Breast epithelium (tissue), 4 donors: ENCODE data around the gene AMN1. TPM values are rescaled to one million over a fixed set of nuclear protein-coding genes. Genes with fewer than 3 reads are reported as not detected.

Experiments used
- DNase-seq, 2 donors: peaks; one replicate each; pipeline ENCODE4 v3.0.0-alpha.2; 2019; ENCODE audit warnings: low spot score in 2 of 2
- H3K27ac ChIP-seq, 2 donors: fragments of 200-600 bp; sonication (generic) in 1 of 2; one replicate each; pipeline ENCODE4 v1.5.1; 2016 to 2019; ENCODE audit warnings: mild to moderate bottlenecking in 1 of 2
- H3K27me3 ChIP-seq, 2 donors: fragments of 200-600 bp; sonication (generic) in 1 of 2; one replicate each; pipeline versions ENCODE4 v1.5.1 to v1.6.0; 2017 to 2019; ENCODE audit warnings: control low read depth in 1 of 2, mild to moderate bottlenecking in 1 of 2
- H3K36me3 ChIP-seq: fragments of 200-600 bp; one replicate; pipeline ENCODE4 v1.5.1; 2019
- H3K4me1 ChIP-seq, 2 donors: fragments of 200-600 bp; sonication (generic); one replicate each; pipeline ENCODE4 v1.5.1; 2016 to 2019; ENCODE audit warnings: control low read depth in 1 of 2
- H3K4me3 ChIP-seq, 3 donors: fragments of 200-600 bp; sonication (generic); 1 replicate in 2 of 3; 2 replicates in 1 of 3; pipeline ENCODE4 v1.5.1; 2016 to 2019; ENCODE audit warnings: mild to moderate bottlenecking in 3 of 3, moderate library complexity in 2 of 3
- H3K9me3 ChIP-seq, 2 donors: fragments of 200-600 bp; sonication (generic) in 1 of 2; one replicate each; pipeline ENCODE4 v1.5.1; 2016 to 2019; ENCODE audit warnings: control low read depth in 1 of 2
- CTCF ChIP-seq, 3 donors: fragments of 450-650 bp; IDR thresholded peaks; one replicate each; pipeline ENCODE4 v1.5.1; 2016 to 2017; ENCODE audit warnings: antibody characterized with exemption in 3 of 3, mild to moderate bottlenecking in 3 of 3, moderate library complexity in 3 of 3
- POLR2A ChIP-seq: fragments of 450-650 bp; IDR thresholded peaks from one replicate; pipeline ENCODE4 v1.6.1; 2016; ENCODE audit warnings: antibody characterized with exemption, mild to moderate bottlenecking, moderate library complexity
- POLR2AphosphoS5 ChIP-seq, 3 donors: sonication (generic); formaldehyde crosslinking; IDR thresholded peaks; one replicate each; pipeline ENCODE4 v1.6.1; 2017; ENCODE audit warnings: antibody characterized with exemption in 3 of 3
- intact Hi-C: fragments of 100-400 bp; cut with DNase I; formaldehyde crosslinking; loops from one replicate; pipeline ENCODE4 v1.15.1; 2023; ENCODE audit warnings: low total_unique reads
- total RNA-seq, 3 donors: library from RNA; depleted of rRNA; stranded (reverse); fragments of >200 nt; gene quantifications; one replicate each; pipeline ENCODE4 v1.1.0, GENCODE V29; 2016

Gene AMN1
- total RNA-seq, 3 donors from 2014 or later, result 10.9 to 23.7 (median 16.4) TPM

- Histone ChIP-seq H3K27ac (peak overlapping the region in 1 of 2 donors; percentile 50), H3K4me1 (no peaks in the 10 kb centered on the region), H3K4me3 (peak overlapping the region; percentile 26 to 56 (median 42)), H3K36me3 (no peaks in the 10 kb centered on the region), H3K27me3 (no peaks in the 10 kb centered on the region), H3K9me3 (no peaks in the 10 kb centered on the region)
- TF ChIP-seq POLR2A, result no peak
- TF ChIP-seq POLR2AphosphoS5 (IDR thresholded peaks at IDR 0.05), result no peak
- TF ChIP-seq CTCF (IDR thresholded peaks at IDR 0.05), result no peak
- intact Hi-C loops, result no loop called here
- no peak for DNase-seq
Measured at GRCh38 chr12:31651893-31652521, 76.8 kb downstream of the AMN1 start.

- TF ChIP-seq CTCF (IDR thresholded peaks at IDR 0.05) (no peak), POLR2A (no peak), POLR2AphosphoS5 (IDR thresholded peaks at IDR 0.05) (no peak)
- H3K36me3 ChIP-seq, result no peaks in the 10 kb centered on the region
- H3K27me3 ChIP-seq, result no peaks in the 10 kb centered on the region
- H3K4me1 ChIP-seq, result no peaks in the 10 kb centered on the region
- no peaks in the 10 kb centered on the region for H3K9me3 ChIP-seq
- H3K4me3 ChIP-seq, result peak overlapping the region; percentile 26 to 56 (median 42)
- peak overlapping the region in 1 of 2 donors; percentile 50 for H3K27ac ChIP-seq
- DNase-seq, result no peak
- intact Hi-C loops, result no loop called here
Measured at GRCh38 chr12:31650918-31651317, 77.9 kb downstream of the AMN1 start.

- DNase-seq, result no peak
- no peaks in the 10 kb centered on the region for H3K9me3 ChIP-seq
- no peaks in the 10 kb centered on the region for H3K4me1 ChIP-seq
- TF ChIP-seq POLR2A (no peak), CTCF (IDR thresholded peaks at IDR 0.05) (no peak), POLR2AphosphoS5 (IDR thresholded peaks at IDR 0.05) (no peak)
- no peaks in the 10 kb centered on the region for H3K36me3 ChIP-seq
- H3K27ac ChIP-seq, result peak overlapping the region; percentile 58 to 60
- intact Hi-C loops, result no loop called here
- no peaks in the 10 kb centered on the region for H3K27me3 ChIP-seq
- peak overlapping the region in 1 of 3 donors; percentile 22 for H3K4me3 ChIP-seq
Measured at GRCh38 chr12:31647086-31647491, 81.7 kb downstream of the AMN1 start.

GRCh38 chr12:31645924-31646323 is 82.9 kb downstream of the AMN1 start:
- no peak for DNase-seq
- TF ChIP-seq CTCF (IDR thresholded peaks at IDR 0.05) (no peak), POLR2AphosphoS5 (IDR thresholded peaks at IDR 0.05) (no peak), POLR2A (no peak)
- H3K36me3 ChIP-seq, result no peaks in the 10 kb centered on the region

GRCh38 chr12:31644536-31644935 is 84.3 kb downstream of the AMN1 start:
- TF ChIP-seq POLR2AphosphoS5 (IDR thresholded peaks at IDR 0.05) (no peak), POLR2A (no peak), CTCF (IDR thresholded peaks at IDR 0.05) (no peak)
- Histone ChIP-seq H3K27ac (no peak overlapping the region), H3K4me1 (no peaks in the 10 kb centered on the region), H3K27me3 (no peaks in the 10 kb centered on the region), H3K4me3 (no peak overlapping the region), H3K36me3 (no peaks in the 10 kb centered on the region), H3K9me3 (no peaks in the 10 kb centered on the region)
- no peak for DNase-seq
- intact Hi-C loops, result no loop called here

More at GRCh38 chr12:31645924-31646323, 82.9 kb downstream of the AMN1 start:
- H3K27me3 ChIP-seq, result no peaks in the 10 kb centered on the region
- H3K9me3 ChIP-seq, result no peaks in the 10 kb centered on the region
- peak overlapping the region in 1 of 2 donors; percentile 14 for H3K27ac ChIP-seq
- no peak overlapping the region for H3K4me3 ChIP-seq
- H3K4me1 ChIP-seq, result no peaks in the 10 kb centered on the region
- intact Hi-C loops, result no loop called here
